Gastroesophageal sphincter (tissue), 4 donors: Measurements from ENCODE around the gene CTNNA2. TPM values are rescaled to one million over a fixed set of nuclear protein-coding genes. Genes with fewer than 3 reads are reported as not detected.

ENCODE experiments used
- ATAC-seq: fragments of 150-250 bp; one replicate; pipeline ENCODE4 v1.9.1; 2016; ENCODE audit warnings: mild to moderate bottlenecking, moderate library complexity
- H3K27ac ChIP-seq, 4 donors: fragments of 200-600 bp; sonication (generic) in 3 of 4; 1 replicate in 3 of 4; 2 replicates in 1 of 4; pipeline ENCODE4 v1.5.1; 2016 to 2019
- H3K27me3 ChIP-seq: fragments of 200-600 bp; sonication (generic); one replicate; pipeline ENCODE4 v1.5.1; 2019
- H3K36me3 ChIP-seq, 2 donors: fragments of 200-600 bp; sonication (generic); one replicate each; pipeline ENCODE4 v1.5.1; 2019; ENCODE audit warnings: control low read depth in 1 of 2
- H3K4me1 ChIP-seq, 3 donors: fragments of 200-600 bp; sonication (generic); 1 replicate in 2 of 3; 2 replicates in 1 of 3; pipeline ENCODE4 v1.5.1; 2016 to 2019; ENCODE audit warnings: control low read depth in 2 of 3
- H3K4me3 ChIP-seq, 2 donors: fragments of 200-600 bp; sonication (generic); one replicate each; pipeline ENCODE4 v1.5.1; 2019; ENCODE audit warnings: mild to moderate bottlenecking in 1 of 2, moderate library complexity in 1 of 2
- H3K9me3 ChIP-seq, 3 donors: fragments of 200-600 bp; sonication (generic); one replicate each; pipeline ENCODE4 v1.5.1; 2017 to 2019; ENCODE audit warnings: control low read depth in 2 of 3
- CTCF ChIP-seq, 4 experiments: fragments of 200-600 bp in 2 of 4; fragments of 450-650 bp in 2 of 4; sonication (generic) in 1 of 4; IDR thresholded peaks; one replicate each; pipeline ENCODE4 v1.5.1; 2017 to 2019; ENCODE audit warnings: antibody characterized with exemption in 4 of 4, mild to moderate bottlenecking in 2 of 4, moderate library complexity in 2 of 4
- EP300 ChIP-seq: sonication (generic); formaldehyde crosslinking; IDR thresholded peaks from one replicate; pipeline ENCODE4 v1.6.1; 2017; ENCODE audit warnings: antibody characterized with exemption, mild to moderate bottlenecking
- POLR2A ChIP-seq, 2 donors: fragments of 450-650 bp; IDR thresholded peaks; one replicate each; pipeline ENCODE4 v1.6.1; 2017; ENCODE audit warnings: antibody characterized with exemption in 2 of 2, mild to moderate bottlenecking in 2 of 2, moderate library complexity in 1 of 2
- POLR2AphosphoS5 ChIP-seq: sonication (generic); formaldehyde crosslinking; IDR thresholded peaks from one replicate; pipeline ENCODE4 v1.6.1; 2017; ENCODE audit warnings: antibody characterized with exemption
- WGBS, 2 donors: methylation state at CpG; one replicate each; pipeline ENCODE4 v1.1.5; 2018; ENCODE audit warnings: low coverage in 1 of 2; 5-methylcytosine and 5-hydroxymethylcytosine counted together
- total RNA-seq, 4 donors: library from RNA; depleted of rRNA; stranded (reverse); fragments of >200 nt; gene quantifications; one replicate each; pipeline ENCODE4 v1.1.0, GENCODE V29; 2016

The CTNNA2 gene
- total RNA-seq, 4 donors from 2014 or later, result 0.15 to 4.2 (median 0.68) TPM

- H3K9me3 ChIP-seq, result no peaks in the 10 kb centered on the region
- H3K4me3 ChIP-seq, result no peak overlapping the region
- TF ChIP-seq EP300, result no peak
- no peak for TF ChIP-seq POLR2AphosphoS5
- TF ChIP-seq CTCF (IDR thresholded peaks at IDR 0.05), result no peak
- no peak for TF ChIP-seq POLR2A (IDR thresholded peaks at IDR 0.05)
These were observed 198.2 kb downstream of the CTNNA2 start for GRCh38 chr2:79711098-79711497.

DNA sequence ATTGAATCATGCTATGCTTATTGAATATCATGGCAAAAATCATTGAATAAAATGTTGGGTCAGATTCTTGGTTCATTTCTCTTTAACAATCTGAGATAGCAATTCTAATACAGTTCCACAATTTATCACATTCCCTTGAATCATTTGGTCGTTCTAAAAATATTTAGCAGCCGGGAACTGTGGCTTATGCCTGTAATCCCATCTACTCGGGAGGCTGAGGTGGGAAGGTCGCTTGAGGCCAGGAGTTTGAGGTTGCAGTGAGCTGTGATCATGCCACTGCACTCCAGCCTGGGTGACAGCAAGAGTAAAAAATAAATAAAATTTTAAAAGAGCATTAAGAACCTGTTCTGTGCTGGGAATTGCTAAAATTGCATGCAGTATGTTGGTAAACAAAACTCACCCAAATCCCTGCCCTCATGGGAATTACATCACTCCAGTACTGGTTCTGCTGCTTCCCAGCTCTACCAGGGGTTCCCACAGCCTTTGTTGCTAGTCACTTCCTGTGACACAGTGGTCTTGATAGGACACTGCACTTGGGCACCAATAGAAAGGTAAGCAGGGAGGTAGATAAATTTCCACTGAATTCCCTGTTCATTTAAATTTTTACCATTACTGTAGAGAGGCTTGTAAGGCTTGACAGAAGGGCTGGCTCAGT lies 200.4 kb downstream of the CTNNA2 start:
- no peaks in the 10 kb centered on the region for H3K4me1 ChIP-seq
- no peak overlapping the region for H3K27ac ChIP-seq
- 32 to 41% methylated on average over 4 of the region's 4 CpGs for WGBS, 2 donors
- no peaks in the 10 kb centered on the region for H3K36me3 ChIP-seq
- TF ChIP-seq EP300, result no peak
- TF ChIP-seq CTCF (IDR thresholded peaks at IDR 0.05), result no peak
- TF ChIP-seq POLR2A (IDR thresholded peaks at IDR 0.05), result no peak
- TF ChIP-seq POLR2AphosphoS5, result no peak
- H3K9me3 ChIP-seq, result no peaks in the 10 kb centered on the region
- no peaks in the 10 kb centered on the region for H3K27me3 ChIP-seq
- ATAC-seq, result no peak
- no peak overlapping the region for H3K4me3 ChIP-seq

More at GRCh38 chr2:79711098-79711497, 198.2 kb downstream of the CTNNA2 start:
- H3K4me1 ChIP-seq, result no peaks in the 10 kb centered on the region
- H3K27ac ChIP-seq, result no peak overlapping the region
- no peak for ATAC-seq
- H3K36me3 ChIP-seq, result no peaks in the 10 kb centered on the region
- H3K27me3 ChIP-seq, result no peaks in the 10 kb centered on the region

GRCh38 chr2:79714283-79714682 lies 201.4 kb downstream of the CTNNA2 start:
- 85 to 86% methylated on average over 1 of the region's 1 CpG for WGBS, 2 donors
- no peak overlapping the region for H3K27ac ChIP-seq
- TF ChIP-seq CTCF (IDR thresholded peaks at IDR 0.05), result no peak
- no peak for TF ChIP-seq POLR2A (IDR thresholded peaks at IDR 0.05)
- TF ChIP-seq POLR2AphosphoS5, result no peak
- TF ChIP-seq EP300, result no peak
- ATAC-seq, result no peak
- H3K9me3 ChIP-seq, result no peaks in the 10 kb centered on the region
- no peak overlapping the region for H3K4me3 ChIP-seq
- H3K4me1 ChIP-seq, result no peaks in the 10 kb centered on the region
- H3K36me3 ChIP-seq, result no peaks in the 10 kb centered on the region
- no peaks in the 10 kb centered on the region for H3K27me3 ChIP-seq

DNA sequence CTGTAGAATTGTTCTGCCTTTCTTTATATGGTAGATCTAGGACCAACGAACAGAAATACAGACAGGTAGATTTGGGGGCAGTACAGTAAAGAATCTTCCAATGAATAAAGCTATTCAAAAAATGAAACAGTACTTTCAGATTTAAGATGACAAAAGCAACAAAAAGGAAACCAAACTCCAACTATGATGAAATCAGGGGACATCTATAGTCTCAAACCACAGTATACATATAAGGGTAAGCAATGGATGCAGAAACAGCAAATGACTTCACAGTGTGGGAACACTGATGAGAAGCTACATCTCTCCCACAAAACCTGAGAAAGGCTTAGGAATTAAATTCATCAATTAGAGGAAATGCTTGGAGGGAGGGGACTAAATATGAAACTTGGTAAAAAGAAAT lies 202.5 kb downstream of the CTNNA2 start:
- Histone ChIP-seq H3K27me3 (no peaks in the 10 kb centered on the region), H3K4me3 (no peak overlapping the region)
- 80 to 100% methylated on average over 1 of the region's 1 CpG for WGBS, 2 donors

More for the DNA sequence above, 202.5 kb downstream of the CTNNA2 start:
- Histone ChIP-seq H3K27ac (no peak overlapping the region), H3K36me3 (no peaks in the 10 kb centered on the region), H3K4me1 (no peaks in the 10 kb centered on the region), H3K9me3 (no peaks in the 10 kb centered on the region)
- no peak for ATAC-seq
- TF ChIP-seq POLR2A (IDR thresholded peaks at IDR 0.05) (no peak), EP300 (no peak), CTCF (IDR thresholded peaks at IDR 0.05) (no peak), POLR2AphosphoS5 (no peak)
